GM23338 (cell line): ENCODE results near the gene NPAS3. TPM values are rescaled to one million over a fixed set of nuclear protein-coding genes. Genes with fewer than 3 reads are reported as not detected.

Experiments
- ATAC-seq: fragments of 200-7000 bp; cut with Tn5 transposase; 3 replicates; pipeline ENCODE4 v1.9.1; 2020
- DNase-seq: peaks from one replicate; pipeline ENCODE4 v3.0.0-alpha.2; 2015; ENCODE audit warnings: low spot score
- H2AFZ ChIP-seq: fragments of 200-600 bp; sonication (generic); 2 replicates; pipeline ENCODE4 v1.8.0; 2016; ENCODE audit warnings: antibody characterized with exemption, mild to moderate bottlenecking, moderate library complexity
- H3F3A ChIP-seq: fragments of 200-600 bp; sonication (generic); replicated peaks from 2 replicates; pipeline ENCODE4 v1.8.0; 2017; ENCODE audit warnings: antibody characterized with exemption, mixed run types, low read depth
- H3K27ac ChIP-seq: fragments of 200-600 bp; sonication (generic); 2 replicates; pipeline ENCODE4 v1.6.1; 2016; ENCODE audit warnings: low read depth
- H3K27me3 ChIP-seq: fragments of 200-600 bp; sonication (generic); 2 replicates; pipeline ENCODE4 v1.8.0; 2016; ENCODE audit warnings: mild to moderate bottlenecking, mixed run types, moderate library complexity; ENCODE audit not compliant: insufficient read depth
- H3K36me3 ChIP-seq: fragments of 200-600 bp; sonication (generic); 2 replicates; pipeline ENCODE4 v1.8.0; 2016; ENCODE audit warnings: mild to moderate bottlenecking; ENCODE audit not compliant: insufficient read depth
- H3K4me1 ChIP-seq: fragments of 200-600 bp; sonication (generic); 2 replicates; pipeline ENCODE4 v1.8.0; 2016; ENCODE audit warnings: mild to moderate bottlenecking, moderate library complexity; ENCODE audit not compliant: insufficient read depth
- H3K4me2 ChIP-seq: fragments of 200-600 bp; sonication (generic); 2 replicates; pipeline ENCODE4 v1.7.1; 2017; ENCODE audit warnings: mixed run types
- H3K4me3 ChIP-seq: fragments of 200-600 bp; sonication (generic); 2 replicates; pipeline ENCODE4 v1.6.1; 2016; ENCODE audit warnings: mixed run types
- H3K79me2 ChIP-seq: fragments of 200-600 bp; sonication (generic); replicated peaks from 2 replicates; pipeline ENCODE4 v1.8.0; 2017; ENCODE audit warnings: mild to moderate bottlenecking; ENCODE audit not compliant: insufficient read depth
- H3K9me2 ChIP-seq: fragments of 200-600 bp; sonication (generic); 2 replicates; pipeline ENCODE4 v1.8.0; 2017; ENCODE audit not compliant: insufficient read depth
- H4K20me1 ChIP-seq: fragments of 200-600 bp; sonication (generic); replicated peaks from 2 replicates; pipeline ENCODE4 v1.8.0; 2017; ENCODE audit warnings: mild to moderate bottlenecking; ENCODE audit not compliant: insufficient read depth
- H3K27ac Mint-ChIP-seq: 2 replicates; pipeline ENCODE4 v1.8.0; 2020; ENCODE audit warnings: inconsistent platforms, mild to moderate bottlenecking, moderate library complexity, mixed read lengths
- H3K27me3 Mint-ChIP-seq: 3 replicates; pipeline ENCODE4 v1.8.0; 2022; ENCODE audit warnings: low read depth, mild to moderate bottlenecking, moderate library complexity, mixed read lengths, inconsistent platforms; ENCODE audit not compliant: insufficient read depth, poor library complexity
- H3K36me3 Mint-ChIP-seq: 3 replicates; pipeline ENCODE4 v1.8.0; 2021; ENCODE audit warnings: low read depth, mild to moderate bottlenecking, inconsistent platforms, moderate library complexity, mixed read lengths
- H3K4me1 Mint-ChIP-seq: 3 replicates; pipeline ENCODE4 v1.8.0; 2020; ENCODE audit warnings: mild to moderate bottlenecking, inconsistent platforms, mixed read lengths
- H3K4me3 Mint-ChIP-seq: 3 replicates; pipeline ENCODE4 v1.8.0; 2021; ENCODE audit warnings: moderate library complexity, mild to moderate bottlenecking, inconsistent platforms, mixed read lengths
- H3K9me3 Mint-ChIP-seq: 3 replicates; pipeline ENCODE4 v1.8.0; 2020; ENCODE audit warnings: moderate library complexity, mild to moderate bottlenecking, inconsistent platforms, mixed read lengths
- CREB1 ChIP-seq: fragments of 250-450 bp; sonication (Bioruptor Pico); IDR thresholded peaks from 2 replicates; pipeline ENCODE4 v1.5.0; 2020; ENCODE audit warnings: low read depth, mild to moderate bottlenecking, moderate library complexity
- ETS1 ChIP-seq: IDR thresholded peaks from 2 replicates; pipeline ENCODE4 v1.6.1; 2016; ENCODE audit warnings: antibody characterized with exemption
- EZH2 ChIP-seq: fragments of 200-600 bp; sonication (generic); IDR thresholded peaks from one replicate; pipeline ENCODE4 v1.8.0; 2017; ENCODE audit warnings: antibody characterized with exemption, mild to moderate bottlenecking, low read depth; ENCODE audit not compliant: unreplicated experiment
- EZH2phosphoT487 ChIP-seq: fragments of 200-600 bp; sonication (generic); IDR thresholded peaks from one replicate; pipeline ENCODE4 v1.8.1; 2018; ENCODE audit warnings: antibody characterized with exemption; ENCODE audit not compliant: unreplicated experiment
- POLR2AphosphoS5 ChIP-seq: IDR thresholded peaks from 2 replicates; pipeline ENCODE4 v1.6.1; 2016; ENCODE audit warnings: antibody characterized with exemption, low read depth
- REST ChIP-seq: IDR thresholded peaks from one replicate; pipeline ENCODE4 v1.6.1; 2018; ENCODE audit warnings: antibody characterized with exemption; ENCODE audit not compliant: unreplicated experiment
- ZNF114 ChIP-seq: fragments of 250-450 bp; sonication (Bioruptor Pico); IDR thresholded peaks from 2 replicates; pipeline ENCODE4 v1.5.0; 2020; ENCODE audit warnings: mild to moderate bottlenecking, moderate library complexity
- ZNF331 ChIP-seq: fragments of 250-450 bp; sonication (Bioruptor Pico); IDR thresholded peaks from 2 replicates; pipeline ENCODE4 v1.5.0; 2020; ENCODE audit warnings: low read depth, mild to moderate bottlenecking, moderate library complexity
- ZNF462 ChIP-seq: fragments of 250-450 bp; sonication (Bioruptor Pico); IDR thresholded peaks from 2 replicates; pipeline ENCODE4 v1.5.0; 2020; ENCODE audit warnings: mild to moderate bottlenecking, moderate library complexity
- polyA plus RNA-seq: library from polyadenylated mRNA; unstranded; fragments of >200 nt; fragmentation: Nextera tagmentation; extraction: Ambion mirVana; gene quantifications from 2 replicates; pipeline ENCODE4 v1.2.1, GENCODE V29; 2016
- total RNA-seq: library from RNA; depleted of rRNA; stranded (reverse); fragments of >200 nt; shearing (Covaris generic); gene quantifications from 2 replicates; pipeline ENCODE4 v1.2.3, GENCODE V29; 2014

NPAS3 gene
- total and polyA plus RNA-seq, 2 experiments from 2014 or later = 0.17 to 0.19 TPM

GRCh38 chr14:33014710-33015109 lies 76.0 kb downstream of the NPAS3 start (continued):
- TF ChIP-seq EZH2phosphoT487 (no peak), EZH2 (no peak)

GRCh38 chr14:33016613-33017012 lies 77.9 kb downstream of the NPAS3 start:
- H3F3A ChIP-seq = no peaks in the 10 kb centered on the region
- no peaks in the 10 kb centered on the region for H3K4me1 ChIP-seq
- DNase-seq (no peak), ATAC-seq (no peak)
- no peaks in the 10 kb centered on the region for H3K27me3 ChIP-seq
- H3K4me1 Mint-ChIP-seq = peaks cover 2% of the 10 kb centered on the region; the same call in 2 of the 3 replicates
- no peak overlapping the region for H3K4me3 ChIP-seq
- no peak overlapping the region for H3K27ac Mint-ChIP-seq
- no peaks in the 10 kb centered on the region for H3K36me3 Mint-ChIP-seq
- TF ChIP-seq REST (no peak), CREB1 (CRISPR knock-in tag) (no peak), EZH2phosphoT487 (no peak), ZNF114 (CRISPR knock-in tag) (no peak), ZNF331 (CRISPR knock-in tag) (no peak), POLR2AphosphoS5 (no peak), ETS1 (no peak), ZNF462 (no peak)
- H3K36me3 ChIP-seq = no peaks in the 10 kb centered on the region
- H3K79me2 ChIP-seq = no peaks in the 10 kb centered on the region
- no peaks in the 10 kb centered on the region for H4K20me1 ChIP-seq
- no peak overlapping the region for H3K27ac ChIP-seq
- no peaks in the 10 kb centered on the region for H3K9me3 Mint-ChIP-seq
- no peaks in the 10 kb centered on the region for H3K9me2 ChIP-seq
- no peak overlapping the region for H3K4me2 ChIP-seq
- H2AFZ ChIP-seq = no peak overlapping the region
- H3K27me3 Mint-ChIP-seq = no peaks in the 10 kb centered on the region
- H3K4me3 Mint-ChIP-seq = no peak overlapping the region
